ENCODE data around the gene FGF7. TPM values are rescaled to one million over a fixed set of nuclear protein-coding genes. Genes with fewer than 3 reads are reported as not detected.

Gene FGF7
- total RNA-seq, 1 experiment from 2014 or later, result not detected

DNA sequence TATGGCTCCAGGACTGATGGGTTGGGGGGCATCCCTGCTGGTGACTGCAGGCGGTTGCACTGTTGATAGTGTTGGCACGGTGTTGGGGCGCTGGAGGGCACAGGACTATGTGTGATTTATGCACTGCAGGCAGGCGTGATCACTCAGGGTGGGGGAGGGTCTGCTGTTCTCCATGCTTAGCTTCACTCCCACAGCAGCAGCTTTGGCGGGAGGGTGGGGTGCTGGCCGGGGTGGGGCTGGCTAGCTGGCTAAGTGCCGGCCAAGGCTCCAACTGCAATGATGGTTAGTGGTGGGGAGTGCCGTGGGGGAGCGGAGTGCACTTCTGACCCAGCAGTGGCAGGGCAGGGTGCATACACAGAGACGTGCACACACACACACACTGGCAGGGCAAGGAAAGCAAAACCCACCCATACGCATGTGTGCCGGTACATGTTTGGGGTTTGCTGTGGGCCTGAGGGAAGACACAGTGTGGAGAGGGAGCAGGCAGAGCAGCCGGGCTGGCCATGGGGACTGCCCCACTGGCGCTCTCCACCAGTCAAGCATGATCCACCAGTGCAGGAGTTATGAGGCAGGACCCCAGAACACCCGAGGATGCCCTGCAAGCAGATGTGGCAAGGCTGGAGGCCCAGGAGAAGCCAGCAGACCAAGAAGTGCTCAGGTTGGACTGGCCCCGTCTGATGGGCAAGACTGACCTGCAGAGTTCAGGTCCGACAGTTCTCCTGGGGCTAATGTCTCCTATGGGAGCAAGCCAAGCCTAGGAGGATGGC is 16.5 kb upstream of the FGF7 start:
- Histone ChIP-seq H4K20me1 (ENCODE audit: control insufficient read depth, insufficient read depth, insufficient read length) (no peaks in the 10 kb centered on the region), H3K9me3 (ENCODE audit: control insufficient read depth, low read depth, low read length) (no peaks in the 10 kb centered on the region), H3K79me1 (ENCODE audit: insufficient read depth, low read depth, low read length, poor library complexity, severe bottlenecking) (no peaks in the 10 kb centered on the region), H3K56ac (ENCODE audit: insufficient read length, low read depth, low read length) (no peak overlapping the region), H3K9ac (ENCODE audit: extremely low read depth, insufficient read length, low read length) (no peak overlapping the region), H2BK5ac (ENCODE audit: insufficient read length, low read length) (no peak overlapping the region), H2AK5ac (ENCODE audit: insufficient read length, low read length) (no peak overlapping the region), H3T11ph (ENCODE audit: low read length) (no peak overlapping the region), H3K23ac (ENCODE audit: insufficient read length, low read depth, low read length) (no peak overlapping the region), H2BK20ac (ENCODE audit: low read depth, low read length, poor library complexity, severe bottlenecking) (no peak overlapping the region), H4K5ac (ENCODE audit: insufficient read length, low read depth, low read length) (no peak overlapping the region), H3K4me1 (ENCODE audit: insufficient read depth, low read length) (no peaks in the 10 kb centered on the region), H3K4me2 (ENCODE audit: insufficient read depth, insufficient read length, low read length) (no peak overlapping the region), H3K14ac (ENCODE audit: insufficient read depth, low read length) (no peak overlapping the region), H3K4ac (ENCODE audit: low read depth, low read length) (no peak overlapping the region), H2BK120ac (ENCODE audit: low read depth, low read length, poor library complexity, severe bottlenecking) (no peak overlapping the region), H2BK15ac (ENCODE audit: low read depth, low read length) (no peak overlapping the region), H3K79me2 (ENCODE audit: insufficient read depth, low read length) (no peaks in the 10 kb centered on the region), H2BK12ac (ENCODE audit: insufficient read length, low read depth, low read length) (no peak overlapping the region), H3K23me2 (ENCODE audit: insufficient read length, low read depth, low read length, poor library complexity, severe bottlenecking) (no peaks in the 10 kb centered on the region), H3K27me3 (ENCODE audit: insufficient read depth, low read length) (no peaks in the 10 kb centered on the region), H3K18ac (ENCODE audit: insufficient read length, low read depth, low read length) (no peak overlapping the region), H2AFZ (ENCODE audit: low read length) (no peak overlapping the region), H4K91ac (ENCODE audit: insufficient read length, low read depth, low read length) (no peak overlapping the region), H4K8ac (replicated peaks; ENCODE audit: insufficient read length, low read depth, low read length) (no peak overlapping the region), H3K27ac (ENCODE audit: insufficient read length, low read depth, low read length) (no peak overlapping the region)
- Mint-ChIP-seq H3K27ac (no peak overlapping the region; a peak in 2 of 7 replicates), H3K4me1 (no peaks in the 10 kb centered on the region), H3K36me3 (ENCODE audit: insufficient read depth in 1 of 3, low read depth in 3 of 3) (no peaks in the 10 kb centered on the region), H3K9me3 (no peaks in the 10 kb centered on the region), H3K4me3 (no peak overlapping the region), H3K27me3 (ENCODE audit: low read depth) (no peaks in the 10 kb centered on the region)
- no peak for DNase-seq
- TF ChIP-seq, protein P1, sequence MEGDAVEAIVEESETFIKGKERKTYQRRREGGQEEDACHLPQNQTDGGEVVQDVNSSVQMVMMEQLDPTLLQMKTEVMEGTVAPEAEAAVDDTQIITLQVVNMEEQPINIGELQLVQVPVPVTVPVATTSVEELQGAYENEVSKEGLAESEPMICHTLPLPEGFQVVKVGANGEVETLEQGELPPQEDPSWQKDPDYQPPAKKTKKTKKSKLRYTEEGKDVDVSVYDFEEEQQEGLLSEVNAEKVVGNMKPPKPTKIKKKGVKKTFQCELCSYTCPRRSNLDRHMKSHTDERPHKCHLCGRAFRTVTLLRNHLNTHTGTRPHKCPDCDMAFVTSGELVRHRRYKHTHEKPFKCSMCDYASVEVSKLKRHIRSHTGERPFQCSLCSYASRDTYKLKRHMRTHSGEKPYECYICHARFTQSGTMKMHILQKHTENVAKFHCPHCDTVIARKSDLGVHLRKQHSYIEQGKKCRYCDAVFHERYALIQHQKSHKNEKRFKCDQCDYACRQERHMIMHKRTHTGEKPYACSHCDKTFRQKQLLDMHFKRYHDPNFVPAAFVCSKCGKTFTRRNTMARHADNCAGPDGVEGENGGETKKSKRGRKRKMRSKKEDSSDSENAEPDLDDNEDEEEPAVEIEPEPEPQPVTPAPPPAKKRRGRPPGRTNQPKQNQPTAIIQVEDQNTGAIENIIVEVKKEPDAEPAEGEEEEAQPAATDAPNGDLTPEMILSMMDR (conservative IDR thresholded peaks at IDR 0.05), result no peak
- WGBS (ENCODE audit: extremely low coverage, insufficient read length, low lambda C conversion rate), result no CpG with 5 or more reads among the region's 17 CpGs
